NCI-H1436 treated with DMSO at 0.1 percent for 48 hours (cell line): Measurements from ENCODE around the gene GJA3.

Experiments
- DNase-seq: peaks from one replicate; lab custom pipeline; 2025; lab: John Stamatoyannopoulos, UW

Gene GJA3

GRCh38 chr13:20160306-20161274, at the start of gene GJA3:
GJA3 (minus strand) TSS chr13:20161052; CDS start chr13:20143288, 17,764 bp downstream.
- DNase-seq: no peak

DNA sequence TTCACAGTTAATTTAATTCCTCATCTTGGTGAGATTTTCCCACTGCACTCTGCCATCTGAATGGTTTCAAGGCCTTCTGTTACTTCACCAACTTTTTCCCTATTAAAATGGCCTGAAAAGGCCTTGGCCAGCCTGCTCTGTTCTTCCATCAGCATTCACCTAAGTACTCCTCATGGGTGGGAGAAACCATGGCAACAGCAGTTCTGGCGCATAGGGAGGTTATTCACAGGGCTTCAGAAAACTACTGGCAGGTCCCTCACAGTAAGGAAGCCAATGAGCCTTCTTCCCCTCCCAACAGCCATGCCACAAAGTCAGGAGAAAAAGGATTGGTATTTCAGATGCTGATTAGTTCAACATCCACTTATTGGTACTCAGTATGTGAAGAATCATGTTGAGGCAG, 49.1 kb upstream of the GJA3 start:
- no peak for DNase-seq

DNA sequence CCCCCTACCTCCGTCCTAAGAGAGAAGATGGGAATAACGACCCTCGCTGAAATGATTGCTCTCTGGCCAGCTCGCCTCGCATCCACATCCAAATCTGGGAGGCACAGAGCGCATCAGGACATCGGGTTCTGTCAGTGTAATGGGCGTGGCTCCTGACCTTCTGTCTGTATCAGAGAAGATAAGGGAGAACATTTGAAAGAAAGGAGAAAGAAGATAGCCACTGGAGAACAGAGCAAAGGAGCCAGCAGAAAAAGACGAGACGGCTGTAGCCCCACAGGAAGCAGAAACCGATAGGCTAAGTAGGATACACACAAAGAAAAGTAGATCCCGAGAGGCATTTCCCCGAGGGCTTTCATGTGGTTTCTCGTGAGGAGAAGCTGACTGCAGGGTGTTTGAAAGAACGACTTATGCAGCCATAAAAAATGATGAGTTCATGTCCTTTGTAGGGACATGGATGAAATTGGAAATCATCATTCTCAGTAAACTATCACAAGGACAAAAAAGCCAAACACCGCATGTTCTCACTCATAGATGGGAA, 45.9 kb upstream of the GJA3 start:
- no peak for DNase-seq

GRCh38 chr13:20206065-20206697, 45.3 kb upstream of the GJA3 start:
- no peak for DNase-seq

- DNase-seq: no peak
These were observed 37.9 kb upstream of the GJA3 start for GRCh38 chr13:20198781-20199180.

DNA sequence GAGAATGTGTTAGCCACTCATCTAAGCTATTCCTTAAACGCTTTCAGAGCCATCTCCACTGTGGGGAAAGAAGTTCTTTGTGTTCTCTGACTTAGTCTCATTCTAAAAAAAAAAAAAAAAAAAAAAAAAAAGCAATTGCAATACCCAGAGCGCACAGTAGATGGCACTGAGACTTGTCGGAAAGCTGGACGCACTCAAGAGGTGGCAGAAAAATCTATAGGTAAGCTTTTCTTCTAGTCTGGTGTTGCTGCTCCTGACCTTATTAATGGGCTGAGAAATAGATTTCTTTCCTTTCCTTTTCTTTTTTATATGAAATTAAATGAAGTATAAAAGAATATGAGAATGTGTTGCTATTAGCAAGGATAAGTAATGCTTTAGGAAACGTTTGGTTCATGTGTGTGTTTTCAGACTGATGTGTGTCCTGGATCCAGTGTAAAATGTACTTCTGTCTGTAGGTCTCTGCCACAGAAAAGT, 36.5 kb upstream of the GJA3 start:
- no peak for DNase-seq

GRCh38 chr13:20195801-20196200, 34.9 kb upstream of the GJA3 start:
- no peak for DNase-seq

DNA sequence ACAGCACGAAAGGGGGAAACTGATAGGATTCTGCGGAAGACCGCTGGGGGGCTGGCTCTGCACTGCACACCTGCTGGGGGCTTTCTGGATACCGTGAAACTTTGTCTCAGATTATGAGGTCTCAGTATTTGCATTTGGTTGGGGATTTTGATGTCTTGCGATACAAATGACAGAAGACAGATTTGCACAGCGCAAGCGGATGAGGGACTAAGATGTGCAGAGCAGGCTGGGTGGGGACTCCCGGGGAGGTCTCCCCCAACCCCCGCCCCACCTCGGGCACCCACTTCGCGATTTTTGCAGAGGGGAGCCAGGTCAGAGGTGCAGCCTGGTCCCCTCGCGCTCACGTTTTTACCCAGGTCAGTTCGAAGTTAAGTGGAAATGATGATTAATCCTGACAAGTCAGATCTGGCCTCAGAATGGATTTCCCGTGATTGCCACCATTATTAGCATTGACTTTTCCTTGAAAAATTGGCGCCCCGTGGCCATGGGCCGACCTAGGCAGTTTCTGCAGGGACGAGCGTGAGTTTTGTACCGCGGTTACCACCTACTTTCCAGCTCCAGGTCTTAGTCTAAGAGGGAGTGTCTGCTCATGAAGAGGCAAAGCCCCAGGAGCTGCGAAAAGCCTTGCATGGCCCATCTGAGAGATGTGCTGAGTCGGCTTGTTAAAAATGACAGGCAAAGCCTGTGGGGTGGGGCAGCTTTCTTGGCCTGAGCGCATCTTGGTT, 33.2 kb upstream of the GJA3 start:
- DNase-seq: no peak

DNA sequence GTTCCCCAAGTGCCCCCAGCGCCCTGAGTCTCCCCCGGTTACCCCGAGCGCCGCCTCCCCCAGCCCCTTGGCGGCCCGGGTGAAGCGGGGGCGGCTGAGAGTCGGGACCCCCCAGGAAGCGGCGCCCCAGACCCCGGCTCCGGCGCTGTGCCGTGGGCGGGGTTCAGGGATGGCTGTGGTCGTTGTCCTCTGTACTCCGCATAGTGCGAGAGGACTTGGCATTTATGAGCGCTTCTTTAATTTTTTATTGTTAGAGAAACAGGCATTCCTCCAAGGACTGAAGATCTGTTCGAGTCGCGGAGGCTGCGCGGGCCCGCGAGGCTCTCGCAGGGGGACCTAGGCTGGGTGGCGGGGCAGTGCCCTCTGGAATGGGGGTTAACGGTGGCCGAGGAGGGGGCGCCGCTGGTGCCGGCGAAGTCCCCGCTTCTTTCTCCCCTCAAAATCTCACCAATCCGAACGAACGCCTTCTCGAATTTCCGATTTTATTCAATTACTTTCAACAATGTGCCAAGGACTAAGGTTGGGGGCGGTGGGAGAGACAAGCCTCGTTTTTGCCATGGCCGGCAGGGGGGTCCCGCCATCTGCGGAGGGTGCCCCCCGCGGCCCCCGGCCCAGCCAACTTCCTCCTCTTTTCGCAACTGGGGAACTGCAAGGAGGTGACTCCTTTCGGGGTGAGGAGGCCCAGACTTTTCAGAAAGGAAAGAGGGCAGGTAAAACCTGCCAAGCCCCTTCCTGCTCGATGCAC, 32.5 kb upstream of the GJA3 start:
- no peak for DNase-seq

DNA sequence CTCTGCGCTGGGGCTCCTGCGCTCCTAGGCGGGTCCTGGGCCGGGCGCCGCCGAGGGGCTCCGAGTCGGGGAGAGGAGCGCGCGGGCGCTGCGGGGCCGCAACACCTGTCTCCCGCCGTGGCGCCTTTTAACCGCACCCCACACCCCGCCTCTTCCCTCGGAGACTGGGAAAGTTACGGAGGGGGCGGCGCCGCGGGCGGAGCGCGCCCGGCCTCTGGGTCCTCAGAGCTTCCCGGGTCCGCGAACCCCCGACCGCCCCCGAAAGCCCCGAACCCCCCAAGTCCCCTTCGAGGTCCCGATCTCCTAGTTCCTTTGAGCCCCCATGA, 31.9 kb upstream of the GJA3 start, which contains the start of gene GJB2:
Gene GJB2 (minus strand): TSS at position 103 of the 326 bp plus-strand sequence. CDS start 3,357 bp downstream, outside the sequence.
- no peak for DNase-seq

DNA sequence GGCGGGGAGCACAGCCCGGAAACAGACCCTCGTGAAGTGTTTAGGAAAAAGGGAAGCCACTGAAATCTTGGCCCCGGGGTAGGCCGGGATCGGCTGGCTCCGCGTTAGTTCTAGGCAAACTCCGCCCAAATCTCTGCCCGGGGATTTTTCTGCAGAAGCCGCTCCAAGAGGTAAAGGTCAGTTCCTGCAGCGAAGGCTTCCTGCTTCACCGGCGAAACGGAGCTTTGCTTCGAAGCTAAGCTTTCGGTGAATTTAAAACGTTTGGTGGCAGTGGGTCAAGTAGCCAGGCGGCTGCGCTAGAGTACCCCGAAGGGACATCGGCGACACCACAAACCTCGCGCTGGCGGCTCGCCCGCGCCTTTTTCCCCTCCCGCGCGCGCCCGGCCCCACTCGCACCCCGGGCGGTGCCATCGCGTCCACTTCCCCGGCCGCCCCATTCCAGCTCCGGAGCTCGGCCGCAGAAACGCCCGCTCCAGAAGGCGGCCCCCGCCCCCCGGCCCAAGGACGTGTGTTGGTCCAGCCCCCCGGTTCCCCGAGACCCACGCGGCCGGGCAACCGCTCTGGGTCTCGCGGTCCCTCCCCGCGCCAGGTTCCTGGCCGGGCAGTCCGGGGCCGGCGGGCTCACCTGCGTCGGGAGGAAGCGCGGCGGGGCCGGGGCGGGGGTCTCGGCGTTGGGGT, 31.4 kb upstream of the GJA3 start:
- DNase-seq: no peak

DNA sequence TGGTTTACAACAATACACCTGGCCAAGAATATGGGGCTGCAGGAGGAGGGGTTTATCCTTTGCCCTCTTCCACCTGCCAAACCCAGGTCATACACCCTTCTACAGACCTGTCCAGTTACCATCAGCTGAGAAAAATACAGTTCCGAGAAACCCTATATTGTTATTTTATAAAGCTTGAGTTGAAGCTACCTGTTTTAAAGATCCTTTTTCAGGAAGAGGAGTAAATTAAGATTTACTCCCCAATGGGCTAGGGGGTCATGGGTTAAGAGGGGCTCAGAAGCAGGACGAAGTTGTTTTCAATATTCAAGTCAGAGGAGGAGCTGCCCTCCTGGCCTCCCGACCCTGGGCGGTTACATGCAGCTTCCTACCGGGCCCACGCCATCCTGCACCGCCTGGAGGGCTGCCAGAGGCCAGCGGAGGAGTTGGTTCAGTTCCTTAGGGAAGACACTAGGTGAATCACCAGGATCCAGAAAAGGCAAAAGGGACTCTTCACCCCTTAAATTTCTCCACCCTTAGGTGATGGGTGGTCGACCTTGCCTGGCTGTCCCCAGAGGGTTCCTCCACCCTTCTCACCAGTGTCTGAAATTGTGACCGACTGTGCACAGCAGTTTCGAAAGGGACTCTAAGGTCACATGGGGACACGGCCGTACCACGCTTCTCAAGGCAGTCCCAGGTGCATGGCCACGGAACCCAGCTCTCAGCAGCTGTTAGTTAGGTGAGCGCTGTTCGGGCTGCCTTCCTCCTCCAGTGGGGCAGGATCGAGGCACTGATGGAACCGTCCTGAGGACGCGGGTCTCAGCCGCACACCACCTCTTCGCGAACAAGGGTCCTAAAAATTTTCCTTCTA, 30.7 kb upstream of the GJA3 start:
- no peak for DNase-seq

DNA sequence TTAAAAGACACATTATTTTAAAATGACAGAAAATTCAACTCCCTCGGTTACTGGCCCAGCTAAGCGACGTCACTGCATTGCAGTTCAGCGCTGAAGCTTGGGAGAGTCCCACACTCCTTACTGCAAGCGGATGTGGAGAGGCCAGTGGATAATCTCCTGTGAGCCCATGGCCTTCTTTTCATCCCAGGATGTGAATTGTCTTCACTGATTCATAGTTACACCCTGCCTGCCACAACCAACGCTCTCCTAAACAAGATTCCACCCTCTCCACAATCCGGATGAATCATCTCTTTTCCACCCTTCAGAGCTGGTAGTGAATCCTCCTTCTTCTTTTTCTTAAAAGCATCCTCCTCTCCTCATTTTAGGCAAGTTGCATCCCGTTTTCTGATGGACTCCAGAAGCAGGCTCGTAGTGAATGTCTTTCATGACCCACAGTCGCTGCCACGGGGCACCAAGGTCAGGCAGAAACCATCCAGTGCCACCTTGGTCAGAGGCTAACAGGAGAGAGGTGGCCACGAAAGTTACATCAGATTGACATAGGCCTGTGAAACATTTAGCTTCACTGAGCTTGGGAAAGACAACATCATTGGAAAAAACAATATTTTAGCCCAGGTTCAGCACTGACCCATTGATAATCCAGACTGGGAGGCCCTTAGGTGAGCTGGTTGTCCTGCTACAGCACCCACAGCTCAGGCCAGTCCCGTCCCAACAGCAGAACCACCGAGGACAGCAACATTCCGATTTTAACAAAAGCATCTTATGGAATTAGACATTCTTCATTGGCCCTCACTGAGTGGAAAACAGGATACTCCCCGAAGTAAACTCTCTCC, 29.8 kb upstream of the GJA3 start:
- no peak for DNase-seq

DNA sequence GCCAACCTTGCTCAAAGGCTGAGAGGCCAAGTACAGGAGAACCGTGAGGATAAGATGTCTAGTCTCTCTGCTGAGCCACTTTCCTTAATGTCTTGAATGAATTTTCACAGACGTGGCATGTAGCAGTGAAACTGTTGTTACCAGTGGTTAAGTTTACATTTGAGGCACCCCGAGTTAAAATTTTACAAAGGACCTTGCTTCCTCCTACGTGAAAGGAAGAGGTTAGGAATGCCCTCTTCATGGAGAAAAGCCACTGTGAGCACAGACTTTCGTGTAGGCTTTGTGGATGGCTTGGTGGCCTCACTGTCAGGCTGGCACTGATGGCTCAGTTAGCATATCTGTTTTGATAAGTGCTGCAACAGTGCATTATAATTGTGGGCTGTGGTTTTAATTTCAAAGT, 29.2 kb upstream of the GJA3 start:
- no peak for DNase-seq

GRCh38 chr13:20188667-20189553, 28.1 kb upstream of the GJA3 start:
- DNase-seq: no peak

DNA sequence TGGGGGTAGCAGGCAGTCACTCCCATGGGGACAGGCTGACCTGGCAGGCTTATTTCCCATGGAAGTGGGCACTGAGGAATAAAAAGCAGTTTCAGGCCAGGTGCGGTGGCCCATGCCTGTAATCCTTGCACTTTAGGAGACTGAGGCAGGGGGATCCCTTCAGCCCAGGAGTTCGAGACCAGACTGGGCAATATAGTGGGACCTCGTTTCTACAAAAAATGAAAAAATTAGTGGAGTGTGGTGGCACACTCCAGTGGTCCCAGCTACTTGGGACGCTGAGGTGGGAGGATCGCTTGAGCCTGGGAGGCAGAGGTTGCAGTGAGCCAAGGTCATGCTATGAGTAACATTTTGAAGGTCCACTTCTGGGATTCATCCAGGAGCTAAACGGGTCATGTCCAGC, 25.9 kb upstream of the GJA3 start:
- DNase-seq: no peak

GRCh38 chr13:20185366-20186056, 24.7 kb upstream of the GJA3 start:
- no peak for DNase-seq
